Measurements from ENCODE around the gene COLEC12. TPM values are rescaled to one million over a fixed set of nuclear protein-coding genes. Genes with fewer than 3 reads are reported as not detected.
"Not testable (repeated sequence)": the region's sequence is repeated elsewhere in the genome, so short reads cannot be mapped to it uniquely, and the experiment has no call there.

The COLEC12 gene
- polyA plus RNA-seq, 5 donors: 96.7 to 119 (median 107) TPM

DNA sequence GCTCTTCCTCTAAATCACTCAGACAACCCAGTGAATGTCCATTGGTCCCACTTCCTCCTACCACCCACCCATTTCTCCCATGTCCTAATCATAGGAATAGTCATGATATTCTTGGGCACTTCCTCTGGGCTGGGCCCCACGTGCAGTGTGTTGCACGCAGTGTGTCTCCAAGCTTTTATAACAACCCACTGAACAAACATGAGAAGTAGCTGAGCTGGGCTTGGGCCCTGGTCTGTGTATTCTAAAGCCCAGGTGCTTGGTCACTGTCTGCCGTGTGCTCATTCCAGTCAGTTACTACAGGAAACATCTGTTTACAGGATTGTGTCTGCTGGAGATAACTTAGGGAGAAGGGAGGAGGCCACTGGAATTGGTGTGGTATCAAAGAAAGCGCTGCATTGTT lies 168.5 kb downstream of the COLEC12 start:
- DNase-seq: no peak

- DNase-seq: no peak
Measured at GRCh38 chr18:331221-331821, 169.2 kb downstream of the COLEC12 start.

GRCh38 chr18:328928-329327 lies 171.6 kb downstream of the COLEC12 start:
- DNase-seq: no peak

- DNase-seq: no peak
Measured at GRCh38 chr18:326846-327245, 173.7 kb downstream of the COLEC12 start.

DNA sequence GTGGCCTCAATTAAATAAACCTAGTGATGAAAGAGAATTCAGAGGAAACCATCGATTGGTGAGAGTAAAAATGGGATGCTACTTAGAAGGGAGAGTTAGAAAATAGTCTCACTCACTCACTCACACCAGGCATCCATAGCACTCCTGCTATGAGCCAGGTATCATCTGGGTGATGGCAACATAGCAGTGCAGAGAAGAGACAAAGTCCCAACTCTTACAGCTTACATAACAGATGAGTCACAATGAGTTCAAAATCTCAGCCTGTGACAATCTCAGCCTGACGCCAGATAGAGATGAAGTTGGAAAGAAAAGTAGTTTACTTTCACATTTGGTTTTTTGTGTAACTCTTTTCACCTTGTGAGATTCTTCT lies 177.3 kb downstream of the COLEC12 start:
- no peak for DNase-seq

DNA sequence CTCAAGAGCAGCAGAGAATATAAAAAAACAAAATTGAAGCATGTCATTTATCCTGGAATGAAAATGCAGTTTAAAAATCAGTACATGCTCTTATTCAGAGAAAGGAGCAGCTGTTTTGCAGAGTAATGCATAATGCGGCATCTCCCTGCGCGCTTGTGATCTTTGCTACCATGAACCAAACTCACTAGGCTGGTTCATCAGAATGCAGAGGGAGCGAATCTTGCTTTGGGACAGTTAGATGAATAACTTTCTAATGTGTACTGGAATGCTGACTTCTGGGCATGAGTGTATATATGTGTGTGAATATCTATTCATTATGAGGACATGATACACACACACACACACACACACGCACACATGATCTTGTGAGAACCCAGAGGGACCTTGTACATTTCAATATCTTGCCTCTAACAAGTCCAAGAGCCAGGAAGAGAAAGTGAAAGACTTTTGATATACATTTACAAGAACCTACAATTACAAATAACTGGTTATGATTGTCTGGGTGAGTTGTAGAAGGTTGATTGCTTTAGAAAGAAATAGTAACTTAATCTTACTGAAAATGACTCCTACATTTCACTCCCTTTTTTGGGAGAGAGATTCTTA lies 178.5 kb downstream of the COLEC12 start:
- no peak for DNase-seq

- no peak for DNase-seq
Measured at GRCh38 chr18:320155-320554, 180.3 kb downstream of the COLEC12 start.

GRCh38 chr18:319720-320119 lies 180.8 kb downstream of the COLEC12 start:
- no peak for DNase-seq

GRCh38 chr18:318791-319291 lies 181.7 kb downstream of the COLEC12 start:
- DNase-seq: no peak

DNA sequence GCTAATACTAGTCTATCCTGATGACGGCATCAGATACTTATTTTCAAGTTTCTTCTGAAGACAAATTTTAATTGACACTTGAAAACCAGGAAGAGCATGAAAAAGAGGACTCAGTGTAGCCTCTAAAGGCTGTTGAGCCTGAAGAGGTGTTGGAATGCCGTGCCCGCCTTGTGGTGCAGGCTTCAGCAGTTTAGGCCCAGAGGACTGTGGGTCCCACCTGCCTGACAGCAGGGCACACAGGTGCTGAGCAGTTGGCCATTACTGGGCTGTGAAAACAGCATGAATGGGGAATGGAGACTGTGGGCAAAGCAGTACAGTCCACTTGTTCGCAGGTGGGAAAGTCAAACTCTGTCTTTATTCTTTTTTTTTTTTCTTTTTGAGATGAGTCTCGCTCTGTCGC lies 182.9 kb downstream of the COLEC12 start:
- no peak for DNase-seq

DNA sequence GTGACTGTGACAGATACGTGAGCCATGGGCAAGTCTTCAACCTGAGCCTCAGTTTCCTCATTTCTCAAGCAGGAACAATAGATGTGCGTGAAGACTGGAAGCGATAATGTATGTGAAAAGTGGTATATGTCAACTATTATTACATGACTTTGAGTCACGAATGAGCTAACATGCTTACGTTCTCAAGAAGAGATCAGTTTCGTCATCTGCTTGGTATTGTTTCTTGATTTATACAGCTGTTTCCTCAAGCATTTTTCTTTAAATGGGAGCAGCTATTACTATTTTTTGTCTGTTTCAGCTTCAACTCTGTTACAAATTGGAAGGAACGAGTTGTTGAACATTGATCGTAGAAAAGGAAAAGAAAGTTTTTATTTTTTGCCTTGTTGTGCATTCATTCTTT lies 184.1 kb downstream of the COLEC12 start:
- no peak for DNase-seq

- no peak for DNase-seq
Measured at GRCh38 chr18:313931-314330, 186.6 kb downstream of the COLEC12 start.

DNA sequence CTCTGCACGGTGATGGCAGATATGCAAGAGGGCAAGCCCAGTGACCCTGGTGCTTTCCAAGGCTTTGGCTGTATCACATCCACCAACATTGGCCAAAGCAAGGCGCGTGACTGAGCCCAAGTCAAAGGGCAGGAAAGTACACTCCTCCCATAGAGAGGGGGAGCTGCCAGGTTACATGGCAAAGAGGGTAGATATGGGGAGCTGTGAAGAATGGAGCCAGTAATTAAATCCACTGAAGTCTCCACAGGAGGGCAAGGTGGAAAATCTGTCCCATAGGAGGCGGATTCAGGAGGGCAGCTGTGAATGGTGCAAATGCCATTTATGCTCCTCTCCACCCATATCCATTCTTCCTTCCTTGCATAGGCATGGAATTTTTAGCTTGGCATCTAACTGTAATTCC lies 188.1 kb downstream of the COLEC12 start:
- DNase-seq: no peak

DNA sequence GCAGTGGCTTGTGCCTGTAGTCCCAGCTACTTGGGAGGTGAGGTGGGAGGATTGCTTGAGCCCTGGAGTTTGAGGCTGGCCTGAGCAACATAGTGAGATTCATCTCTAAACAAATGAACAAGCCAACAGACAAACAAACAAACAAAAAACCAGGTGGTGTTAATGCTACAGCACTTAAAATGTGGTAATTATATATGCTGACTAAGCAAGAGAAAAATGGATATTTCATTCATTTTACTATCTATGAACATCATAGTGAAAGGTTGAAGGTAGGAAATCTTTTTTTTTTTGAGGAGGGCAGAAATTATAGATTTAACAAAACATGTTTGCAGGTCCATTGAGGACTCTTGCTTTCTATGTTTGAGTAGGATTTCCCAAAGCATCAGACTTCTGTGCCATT lies 190.5 kb downstream of the COLEC12 start:
- no peak for DNase-seq

- DNase-seq: not testable (repeated sequence)
Measured at GRCh38 chr18:308086-308485, 192.4 kb downstream of the COLEC12 start.

- DNase-seq: no peak
Measured at GRCh38 chr18:306608-307255, 193.8 kb downstream of the COLEC12 start.

DNA sequence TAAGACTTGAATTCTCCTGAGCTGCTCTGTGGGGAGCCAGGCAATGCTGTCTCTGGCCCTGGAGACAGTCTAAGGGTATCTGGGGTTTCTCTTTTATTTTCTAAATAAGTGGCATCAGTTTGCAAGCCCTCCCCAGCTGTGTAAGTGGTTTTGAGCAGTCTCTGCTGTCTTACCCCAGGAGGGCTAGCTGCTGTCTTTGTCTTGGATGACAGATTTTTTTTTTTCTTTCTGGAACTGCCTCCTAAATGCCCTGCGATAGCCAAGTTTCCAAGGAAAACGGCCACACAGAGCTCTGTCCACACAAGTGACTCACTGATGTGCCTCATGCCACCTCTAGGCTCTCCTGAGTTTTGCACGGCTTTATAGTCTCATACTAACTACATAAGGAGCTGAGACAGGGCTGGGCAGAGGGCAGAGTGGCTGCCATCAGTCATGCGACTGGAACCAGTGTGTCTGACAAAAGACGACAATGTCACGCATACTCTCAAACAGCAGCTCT lies 195.4 kb downstream of the COLEC12 start:
- peak in 1 of 2 donors; percentile 34 for DNase-seq

DNA sequence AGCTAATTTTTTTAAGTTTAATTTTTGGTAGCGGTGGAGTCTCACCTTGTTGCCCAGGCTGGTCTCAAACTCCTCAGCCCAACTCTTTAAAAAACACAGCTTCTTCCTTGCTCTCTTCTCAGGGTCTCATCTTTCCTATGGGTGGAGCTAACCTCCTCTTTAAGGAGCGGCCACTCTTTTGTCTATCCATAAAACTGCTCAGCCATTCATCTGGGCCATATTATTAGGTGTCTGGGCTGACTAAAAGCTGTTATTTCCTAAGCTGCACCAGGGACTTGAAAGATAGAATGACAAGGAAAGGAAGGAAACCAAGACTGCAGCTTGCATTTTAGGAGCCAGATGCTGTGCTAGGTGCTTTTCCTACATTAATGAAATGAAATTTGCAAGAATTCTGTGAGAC lies 196.9 kb downstream of the COLEC12 start:
- no peak for DNase-seq

DNA sequence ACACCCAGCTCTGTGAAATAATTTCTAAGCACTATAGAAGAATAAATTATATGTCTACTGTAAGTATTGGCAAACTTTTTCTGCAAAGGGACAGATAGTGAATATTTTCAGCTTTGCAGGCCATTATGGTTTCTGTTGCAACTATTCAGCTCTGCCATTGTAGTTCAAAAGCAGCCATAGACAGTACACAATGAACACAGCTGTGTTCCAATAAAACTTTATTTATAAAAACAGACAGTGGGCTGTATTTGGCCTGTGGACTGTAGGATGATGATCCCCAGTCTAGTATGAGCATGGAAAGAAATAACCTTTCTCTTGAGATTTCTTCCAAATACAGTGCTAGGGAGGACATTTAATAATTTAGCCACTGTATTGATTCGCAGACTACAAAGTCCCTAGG lies 197.5 kb downstream of the COLEC12 start:
- DNase-seq: no peak

GRCh38 chr18:302097-302496 lies 198.4 kb downstream of the COLEC12 start:
- no peak for DNase-seq

- no peak for DNase-seq
Measured at GRCh38 chr18:297936-298335, 202.6 kb downstream of the COLEC12 start.

GRCh38 chr18:295756-296490 lies 204.6 kb downstream of the COLEC12 start:
- DNase-seq: no peak

- no peak for DNase-seq
Measured at GRCh38 chr18:294566-294965, 205.9 kb downstream of the COLEC12 start.

All from right lung (tissue), 5 donors.